Adrenal gland (tissue), 5 donors: ENCODE results near the gene TRAPPC8.

Experiments used
- POLR2A ChIP-seq, 2 donors: fragments of 450-650 bp; IDR thresholded peaks; one replicate each; pipeline ENCODE4 v1.6.1; 2017; ENCODE audit warnings: antibody characterized with exemption in 2 of 2, mild to moderate bottlenecking in 2 of 2, moderate library complexity in 1 of 2
- TF ChIP-seq, protein P1 (sequence below), 6 experiments: fragments of 450-650 bp in 4 of 6; fragments of 200-600 bp in 2 of 6; sonication (generic) in 1 of 6; IDR thresholded peaks; 1 replicate in 5 of 6; 2 replicates in 1 of 6; pipeline versions ENCODE4 v1.5.1 to v1.8.0; 2016 to 2021; ENCODE audit warnings: antibody characterized with exemption in 6 of 6, mild to moderate bottlenecking in 2 of 6, moderate library complexity in 1 of 6
- donor health status: DM: no; HTN: no; CAD: no.

- TF ChIP-seq, protein P1, sequence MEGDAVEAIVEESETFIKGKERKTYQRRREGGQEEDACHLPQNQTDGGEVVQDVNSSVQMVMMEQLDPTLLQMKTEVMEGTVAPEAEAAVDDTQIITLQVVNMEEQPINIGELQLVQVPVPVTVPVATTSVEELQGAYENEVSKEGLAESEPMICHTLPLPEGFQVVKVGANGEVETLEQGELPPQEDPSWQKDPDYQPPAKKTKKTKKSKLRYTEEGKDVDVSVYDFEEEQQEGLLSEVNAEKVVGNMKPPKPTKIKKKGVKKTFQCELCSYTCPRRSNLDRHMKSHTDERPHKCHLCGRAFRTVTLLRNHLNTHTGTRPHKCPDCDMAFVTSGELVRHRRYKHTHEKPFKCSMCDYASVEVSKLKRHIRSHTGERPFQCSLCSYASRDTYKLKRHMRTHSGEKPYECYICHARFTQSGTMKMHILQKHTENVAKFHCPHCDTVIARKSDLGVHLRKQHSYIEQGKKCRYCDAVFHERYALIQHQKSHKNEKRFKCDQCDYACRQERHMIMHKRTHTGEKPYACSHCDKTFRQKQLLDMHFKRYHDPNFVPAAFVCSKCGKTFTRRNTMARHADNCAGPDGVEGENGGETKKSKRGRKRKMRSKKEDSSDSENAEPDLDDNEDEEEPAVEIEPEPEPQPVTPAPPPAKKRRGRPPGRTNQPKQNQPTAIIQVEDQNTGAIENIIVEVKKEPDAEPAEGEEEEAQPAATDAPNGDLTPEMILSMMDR (IDR thresholded peaks at IDR 0.05), result no peak
- TF ChIP-seq POLR2A (IDR thresholded peaks at IDR 0.05), result no peak
Measured at GRCh38 chr18:31952223-31952622, 9.3 kb upstream of the TRAPPC8 start.
